H1 (cell line): ENCODE measurements around the gene ADGRA3. TPM values are rescaled to one million over a fixed set of nuclear protein-coding genes. Genes with fewer than 3 reads are reported as not detected.

Experiments
- CTCF ChIA-PET: fragments of 300-600 bp; sonication (Branson Sonifier 250); formaldehyde crosslinking; loops from one replicate; lab custom pipeline; 2021; ENCODE audit not compliant: partially characterized antibody; lab: Charles Lee
- POLR2A ChIA-PET: fragments of 300-600 bp; sonication (Branson Sonifier 250); formaldehyde crosslinking; loops from one replicate; lab custom pipeline; 2021; ENCODE audit warnings: inconsistent platforms; ENCODE audit not compliant: partially characterized antibody; lab: Charles Lee
- DNase-seq, 2 experiments: peaks; one replicate each; pipeline versions ENCODE4 v3.0.0 to v3.0.0-alpha.2; 2010 to 2022; ENCODE audit warnings: low spot score in 2 of 2, low read depth in 1 of 2, mixed read lengths in 1 of 2
- FAIRE-seq: peaks from 2 replicates; lab custom pipeline; 2011; peaks lifted over from hg19 to GRCh38; lab: Jason Lieb, UNC
- H2AFZ ChIP-seq: 2 replicates; pipeline ENCODE4 v1.8.1; 2012; ENCODE audit warnings: low read length, inconsistent platforms
- H2AK5ac ChIP-seq: 2 replicates; pipeline ENCODE4 v1.6.1; 2013; ENCODE audit warnings: low read depth, low read length
- H2BK120ac ChIP-seq: replicated peaks from 2 replicates; pipeline ENCODE3; 2013; ENCODE audit warnings: low read depth, low read length, inconsistent platforms
- H2BK12ac ChIP-seq: 2 replicates; pipeline ENCODE4 v1.6.1; 2013; ENCODE audit warnings: low read depth, low read length
- H2BK15ac ChIP-seq: 2 replicates; pipeline ENCODE4 v1.6.1; 2013; ENCODE audit warnings: low read length
- H2BK20ac ChIP-seq: 2 replicates; pipeline ENCODE4 v1.6.1; 2013; ENCODE audit warnings: low read length
- H2BK5ac ChIP-seq: 2 replicates; pipeline ENCODE4 v1.6.1; 2013; ENCODE audit warnings: low read depth, low read length
- H3K14ac ChIP-seq: 2 replicates; pipeline ENCODE4 v1.6.1; 2013; ENCODE audit warnings: inconsistent platforms; ENCODE audit not compliant: insufficient read length
- H3K18ac ChIP-seq: 2 replicates; pipeline ENCODE4 v1.6.1; 2013; ENCODE audit warnings: low read length; ENCODE audit errors: extremely low read depth
- H3K23ac ChIP-seq: 2 replicates; pipeline ENCODE4 v1.6.1; 2013; ENCODE audit warnings: inconsistent platforms; ENCODE audit not compliant: insufficient read length
- H3K23me2 ChIP-seq: 2 replicates; pipeline ENCODE4 v1.6.1; 2013; ENCODE audit warnings: low read depth, low read length
- H3K27ac ChIP-seq: 2 replicates; pipeline ENCODE4 v1.6.1; 2011; ENCODE audit warnings: low read depth, low read length, inconsistent platforms
- H3K27me3 ChIP-seq, 4 experiments: replicated peaks in 1 of 4; 1 replicate in 1 of 4; 2 replicates in 3 of 4; pipeline versions ENCODE4 v1.6.1 to v1.8.1; 2011 to 2013; ENCODE audit warnings: low read length in 3 of 4, mild to moderate bottlenecking in 3 of 4, inconsistent platforms in 2 of 4, mixed read lengths in 2 of 4, moderate library complexity in 1 of 4; ENCODE audit not compliant: control insufficient read depth in 3 of 4, insufficient read depth in 3 of 4; ENCODE audit errors: extremely low read depth in 1 of 4
- H3K36me3 ChIP-seq, 4 experiments: 2 replicates each; pipeline versions ENCODE4 v1.6.1 to v1.8.1; 2011 to 2013; ENCODE audit warnings: mild to moderate bottlenecking in 4 of 4, low read length in 3 of 4, moderate library complexity in 2 of 4, control low read depth in 1 of 4, inconsistent platforms in 1 of 4; ENCODE audit not compliant: insufficient read depth in 4 of 4, control insufficient read depth in 2 of 4
- H3K4ac ChIP-seq: replicated peaks from 2 replicates; pipeline ENCODE3; 2013; ENCODE audit warnings: low read length, low read depth, mixed read lengths, inconsistent platforms; ENCODE audit not compliant: insufficient read length
- H3K4me1 ChIP-seq, 4 experiments: replicated peaks in 1 of 4; 1 replicate in 1 of 4; 2 replicates in 3 of 4; pipeline versions ENCODE4 v1.6.1 to v1.8.1; 2011 to 2013; ENCODE audit warnings: low read length in 3 of 4, inconsistent platforms in 2 of 4, mixed read lengths in 1 of 4; ENCODE audit not compliant: insufficient read depth in 4 of 4, control insufficient read depth in 3 of 4
- H3K4me2 ChIP-seq, 2 experiments: 2 replicates each; pipeline versions ENCODE4 v1.6.1 to v1.8.1; 2011 to 2013; ENCODE audit warnings: low read depth in 2 of 2, low read length in 2 of 2, control low read depth in 1 of 2, inconsistent platforms in 1 of 2, mild to moderate bottlenecking in 1 of 2; ENCODE audit not compliant: insufficient read depth in 1 of 2
- H3K4me3 ChIP-seq, 4 experiments: fragments of 200-600, 300-600 bp in 1 of 4; sonication (generic), shearing (Covaris generic), sonication (Bioruptor Twin) in 1 of 4; 2 replicates each; pipeline versions ENCODE4 v1.5.1 to v1.8.1; 2011 to 2016; ENCODE audit warnings: low read length in 4 of 4, low read depth in 3 of 4, control low read depth in 2 of 4, inconsistent platforms in 2 of 4, mild to moderate bottlenecking in 2 of 4, mixed read lengths in 1 of 4, moderate library complexity in 1 of 4; ENCODE audit not compliant: insufficient read depth in 2 of 4; ENCODE audit errors: extremely low read depth in 1 of 4
- H3K56ac ChIP-seq: replicated peaks from 2 replicates; pipeline ENCODE3; 2013; ENCODE audit warnings: low read depth, mild to moderate bottlenecking, mixed read lengths, low read length, inconsistent platforms; ENCODE audit not compliant: insufficient read length
- H3K79me1 ChIP-seq: 2 replicates; pipeline ENCODE4 v1.6.1; 2013; ENCODE audit warnings: low read depth, low read length, control low read depth
- H3K79me2 ChIP-seq, 2 experiments: 2 replicates each; pipeline versions ENCODE4 v1.6.1 to v1.8.1; 2012 to 2013; ENCODE audit warnings: low read length in 2 of 2, mild to moderate bottlenecking in 2 of 2, inconsistent platforms in 1 of 2; ENCODE audit not compliant: insufficient read depth in 2 of 2, control insufficient read depth in 1 of 2
- H3K9ac ChIP-seq, 4 experiments: replicated peaks in 1 of 4; 1 replicate in 1 of 4; 2 replicates in 3 of 4; pipeline versions ENCODE4 v1.6.1 to v1.8.1; 2011 to 2013; ENCODE audit warnings: low read depth in 3 of 4, low read length in 3 of 4, control low read depth in 2 of 4, mild to moderate bottlenecking in 2 of 4, moderate library complexity in 2 of 4, inconsistent platforms in 1 of 4; ENCODE audit errors: extremely low read depth in 1 of 4
- H3K9me3 ChIP-seq, 2 experiments: 2 replicates each; pipeline versions ENCODE4 v1.6.1 to v1.8.1; 2012 to 2013; ENCODE audit warnings: mild to moderate bottlenecking in 2 of 2, moderate library complexity in 2 of 2, control low read depth in 1 of 2, inconsistent platforms in 1 of 2, low read depth in 1 of 2, low read length in 1 of 2, mixed read lengths in 1 of 2; ENCODE audit not compliant: insufficient read depth in 2 of 2
- H4K20me1 ChIP-seq, 2 experiments: replicated peaks in 1 of 2; 2 replicates each; pipeline versions ENCODE3 to v1.8.1; 2011 to 2013; ENCODE audit warnings: inconsistent platforms in 2 of 2, low read length in 2 of 2, mild to moderate bottlenecking in 1 of 2; ENCODE audit not compliant: insufficient read depth in 2 of 2, control insufficient read depth in 1 of 2
- H4K5ac ChIP-seq: 2 replicates; pipeline ENCODE4 v1.6.1; 2013; ENCODE audit warnings: low read length, low read depth, mixed read lengths, inconsistent platforms; ENCODE audit not compliant: insufficient read length
- H4K8ac ChIP-seq: 2 replicates; pipeline ENCODE4 v1.8.0; 2013; ENCODE audit warnings: mild to moderate bottlenecking, moderate library complexity, low read length, inconsistent platforms; ENCODE audit not compliant: insufficient read depth; ENCODE audit errors: extremely low read depth
- H4K91ac ChIP-seq: replicated peaks from 2 replicates; pipeline ENCODE3; 2013; ENCODE audit warnings: low read length, mixed read lengths, inconsistent platforms; ENCODE audit not compliant: insufficient read length
- ASH2L ChIP-seq: fragments of 200-600, 300-600 bp; sonication (generic); IDR thresholded peaks from one replicate; pipeline ENCODE4 v1.7.1; 2017; ENCODE audit warnings: low read length
- BRCA1 ChIP-seq: IDR thresholded peaks from 2 replicates; pipeline ENCODE4 v1.6.1; 2012; ENCODE audit warnings: low read depth, low read length, improper control_type of control experiment
- EZH2 ChIP-seq: fragments of 200-600 bp; sonication (generic); IDR thresholded peaks from 2 replicates; pipeline ENCODE4 v1.7.1; 2012; ENCODE audit warnings: low read depth, mild to moderate bottlenecking, moderate library complexity, low read length, inconsistent platforms; ENCODE audit not compliant: severe bottlenecking
- HDAC2 ChIP-seq, 2 experiments: fragments of 300-600 bp in 1 of 2; sonication (generic) in 1 of 2; IDR thresholded peaks; 2 replicates each; pipeline ENCODE4 v1.6.1; 2011 to 2012; ENCODE audit warnings: low read depth in 2 of 2, low read length in 2 of 2, mild to moderate bottlenecking in 2 of 2, moderate library complexity in 2 of 2, borderline replicate concordance in 1 of 2, inconsistent platforms in 1 of 2
- KDM5A ChIP-seq: fragments of 200-600 bp; IDR thresholded peaks from 2 replicates; pipeline ENCODE4 v1.7.1; 2012; ENCODE audit warnings: mild to moderate bottlenecking, low read length, inconsistent platforms, mixed read lengths
- SAP30 ChIP-seq: fragments of 300-600 bp; sonication (generic); IDR thresholded peaks from 2 replicates; pipeline ENCODE4 v1.7.1; 2012; ENCODE audit warnings: low read length, moderate library complexity, mild to moderate bottlenecking, inconsistent platforms; ENCODE audit not compliant: insufficient read depth, insufficient replicate concordance
- SIRT6 ChIP-seq: IDR thresholded peaks from one replicate; pipeline ENCODE4 v1.7.1; 2012; ENCODE audit warnings: low read length, inconsistent platforms
- SIX5 ChIP-seq: IDR thresholded peaks from 2 replicates; pipeline ENCODE4 v1.6.1; 2011; ENCODE audit warnings: mild to moderate bottlenecking, low read depth, low read length
- SP4 ChIP-seq: IDR thresholded peaks from 2 replicates; pipeline ENCODE4 v1.6.1; 2012; ENCODE audit warnings: low read length, inconsistent platforms
- TBP ChIP-seq: IDR thresholded peaks from 2 replicates; pipeline ENCODE4 v1.6.1; 2011; ENCODE audit warnings: low read depth, low read length, improper control_type of control experiment
- TEAD4 ChIP-seq: IDR thresholded peaks from 2 replicates; pipeline ENCODE4 v1.6.1; 2012; ENCODE audit warnings: low read depth, low read length, inconsistent platforms, mixed read lengths
- ZNF274 ChIP-seq: IDR thresholded peaks from 2 replicates; pipeline ENCODE4 v1.7.0; 2012; ENCODE audit warnings: low read length, borderline replicate concordance; ENCODE audit errors: extremely low read depth
- WGBS, 2 experiments: shearing (Covaris generic) in 1 of 2; methylation state at CpG; one replicate each; pipeline versions ENCODE4 v1.1.6 to v1.1.7; 2013 to 2015; ENCODE audit warnings: low lambda C conversion rate in 2 of 2, mixed read lengths in 2 of 2, inconsistent platforms in 1 of 2, low coverage in 1 of 2, missing lambda C conversion rate in 1 of 2; ENCODE audit not compliant: insufficient replicate concordance in 2 of 2, insufficient coverage in 1 of 2, insufficient read length in 1 of 2; ENCODE audit errors: extremely low coverage in 1 of 2, missing lambda C conversion rate in 1 of 2; 5-methylcytosine and 5-hydroxymethylcytosine counted together
- polyA plus RNA-seq, 7 experiments: library from polyadenylated mRNA; depleted of rRNA in 3 of 7; stranded (reverse) in 5 of 7; unstranded in 2 of 7; fragments of >200 nt in 5 of 7; fragments of 200-250 nt in 2 of 7; gene quantifications; 1 replicate in 5 of 7; 2 replicates in 1 of 7; 4 replicates in 1 of 7; pipeline versions ENCODE4 v1.2.1 to v1.2.3, GENCODE V29; 2011 to 2013; ENCODE audit warnings: missing spikeins in 2 of 7, mixed read lengths in 2 of 7
- total RNA-seq: library from RNA; stranded (reverse); fragmentation: NEBNext Ultra II Directional; extraction: Animal tissue kit (Norgen Biotek cat#: 25700); gene quantifications from 2 replicates; pipeline ENCODE4 v1.2.1, GENCODE V29; 2021
- TF ChIP-seq, protein P1 (sequence below): IDR thresholded peaks from 2 replicates; pipeline ENCODE4 v1.6.1; 2011; ENCODE audit warnings: low read depth, mild to moderate bottlenecking, low read length; ENCODE audit not compliant: insufficient read depth

ADGRA3 gene
- total and polyA plus RNA-seq, 2 of the 8 experiments (the other 6 are each of a cell fraction or from before 2014, with no cell fraction given) = 31.5 to 63.0 TPM

DNA sequence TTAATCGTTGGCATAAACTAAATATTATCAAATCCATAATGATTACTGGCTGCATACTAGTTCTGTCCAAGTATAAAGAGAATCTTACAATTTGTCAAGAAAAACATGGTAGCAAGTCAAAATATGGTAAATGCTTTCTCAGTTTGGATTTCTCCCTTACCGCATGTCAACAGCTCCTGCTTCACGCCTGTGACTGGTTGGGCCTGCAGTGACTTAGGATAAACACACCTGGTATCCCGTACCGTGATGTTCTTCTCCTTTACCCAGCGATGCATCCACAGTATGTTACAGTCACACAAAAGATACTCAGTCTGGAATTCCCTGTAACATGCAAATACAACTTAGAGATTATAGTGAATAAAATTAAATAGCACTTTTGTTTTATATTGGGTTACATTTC is 71.1 kb downstream of the ADGRA3 start:
- no peaks in the 10 kb centered on the region for H3K9me3 ChIP-seq
- H3K27ac ChIP-seq = no peak overlapping the region
- H3K4me3 ChIP-seq = no peak overlapping the region
- no peak overlapping the region for H2BK120ac ChIP-seq
- no peaks in the 10 kb centered on the region for H4K20me1 ChIP-seq
- H3K4me1 ChIP-seq = no peaks in the 10 kb centered on the region
- no peak overlapping the region for H3K9ac ChIP-seq
- POLR2A ChIA-PET = interaction anchor here (1.1 kb wide), 1 partner anchor 9 kb away, joined by 3 read pairs; no protein-coding TSS in a partner anchor
- FAIRE-seq = peak; percentile 32
- H4K5ac ChIP-seq = no peak overlapping the region
- H2BK20ac ChIP-seq = no peak overlapping the region
- WGBS, 2 experiments = 94% methylated on average over 6 of the region's 6 CpGs; no CpG with 5 or more reads in 1 of the 2 experiments
- CTCF ChIA-PET = interaction anchor here (0.7 to 3.1 kb wide), 6 partner anchors 9 to 46 kb away, joined by 3 to 13 read pairs (median 3); no protein-coding TSS in a partner anchor
- no peak overlapping the region for H3K14ac ChIP-seq
- no peak overlapping the region for H3K18ac ChIP-seq
- no peak overlapping the region for H2AK5ac ChIP-seq
- H2BK15ac ChIP-seq = no peak overlapping the region
- H2BK12ac ChIP-seq = no peak overlapping the region
- no peak overlapping the region for H2AFZ ChIP-seq
- peaks cover 5% of the 10 kb centered on the region; the same call in 1 of the 2 replicates for H3K79me1 ChIP-seq
- H3K4me2 ChIP-seq = no peak overlapping the region
- H3K23me2 ChIP-seq = no peaks in the 10 kb centered on the region
- no peak overlapping the region for H3K23ac ChIP-seq
- H2BK5ac ChIP-seq = no peak overlapping the region
- no peaks in the 10 kb centered on the region for H3K79me2 ChIP-seq
- H3K4ac ChIP-seq = no peak overlapping the region
- no peak for DNase-seq
- no peaks in the 10 kb centered on the region for H3K27me3 ChIP-seq
- peaks cover 7 to 70% (median 32%) of the 10 kb centered on the region in 4 experiments for H3K36me3 ChIP-seq
- no peak overlapping the region for H4K8ac ChIP-seq
- no peak overlapping the region for H3K56ac ChIP-seq
- no peak overlapping the region for H4K91ac ChIP-seq
- TF ChIP-seq TBP = no peak
- TF ChIP-seq, protein P1, sequence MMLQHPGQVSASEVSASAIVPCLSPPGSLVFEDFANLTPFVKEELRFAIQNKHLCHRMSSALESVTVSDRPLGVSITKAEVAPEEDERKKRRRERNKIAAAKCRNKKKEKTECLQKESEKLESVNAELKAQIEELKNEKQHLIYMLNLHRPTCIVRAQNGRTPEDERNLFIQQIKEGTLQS = no peak
- TF ChIP-seq SIRT6 = no peak
- TF ChIP-seq KDM5A = no peak
- TF ChIP-seq SIX5 = no peak
- no peak for TF ChIP-seq BRCA1
- TF ChIP-seq TEAD4 = no peak
- TF ChIP-seq ASH2L = no peak
- TF ChIP-seq EZH2 = no peak
- TF ChIP-seq ZNF274 = no peak
- no peak for TF ChIP-seq SP4
- TF ChIP-seq SAP30 = no peak
- TF ChIP-seq HDAC2 (IDR thresholded peaks at IDR 0.05; ENCODE audit: borderline replicate concordance in 1 of 2, low read depth in 2 of 2, low read length in 2 of 2) = no peak
